ENCODE measurements around the gene SSX7. TPM values are rescaled to one million over a fixed set of nuclear protein-coding genes. Genes with fewer than 3 reads are reported as not detected.
"Not testable (repeated sequence)": the region's sequence is repeated elsewhere in the genome, so short reads cannot be mapped to it uniquely, and the experiment has no call there.

Gene SSX7
- total and polyA plus RNA-seq, 2 of the 4 experiments (the other 2 are of a cell fraction): not detected

GRCh38 chrX:52628483-52628882 lies 26.2 kb downstream of the SSX7 start:
- H3K27ac ChIP-seq (ENCODE audit: insufficient read depth, low read length); POLR2A ChIA-PET (ENCODE audit: unreplicated experiment); DNase-seq; H3K27me3 ChIP-seq (ENCODE audit: control insufficient read depth, insufficient read depth, low read length); H3K9me3 ChIP-seq (ENCODE audit: control insufficient read depth, insufficient read depth, low read length); H3K4me3 ChIP-seq (ENCODE audit: insufficient read depth, low read depth, low read length); H3K79me1 ChIP-seq (ENCODE audit: low read depth in 1 of 2, low read length in 2 of 2); intact Hi-C loops (cut with micrococcal nuclease); H2AK9ac ChIP-seq (replicated peaks; ENCODE audit: low read depth, low read length, poor library complexity); H2AFZ ChIP-seq (replicated peaks; ENCODE audit: low read length, poor library complexity); H3K4ac ChIP-seq (ENCODE audit: low read depth, low read length); H3K23ac ChIP-seq (ENCODE audit: low read depth, low read length); H3K9ac ChIP-seq (ENCODE audit: low read depth, low read length); H2AK5ac ChIP-seq (ENCODE audit: low read depth, low read length); ATAC-seq (ENCODE audit: low read depth); H3K4me1 ChIP-seq (ENCODE audit: control insufficient read depth, insufficient read depth, low read length); H3K18ac ChIP-seq (ENCODE audit: low read depth, low read length); H3K4me2 ChIP-seq (ENCODE audit: low read depth, low read length); H3K36me3 ChIP-seq (ENCODE audit: control insufficient read depth, insufficient read depth, low read length); in situ Hi-C loops (cut with MboI; ENCODE audit: low sequenced_read_pairs); H3K56ac ChIP-seq (ENCODE audit: extremely low read depth, insufficient read depth, low read length); H4K20me1 ChIP-seq (ENCODE audit: insufficient read depth, low read length); BruUV-seq (replicated peaks); H3K14ac ChIP-seq (replicated peaks; ENCODE audit: low read depth, low read length); H2BK15ac ChIP-seq (ENCODE audit: low read depth, low read length); H4K8ac ChIP-seq (ENCODE audit: low read depth in 2 of 2, low read length in 2 of 2); H4K5ac ChIP-seq (ENCODE audit: low read depth, low read length); H3K9me1 ChIP-seq (ENCODE audit: insufficient read depth, low read length); dilution Hi-C loops (cut with HindIII; ENCODE audit: low sequenced_read_pairs, unreplicated experiment); H4K91ac ChIP-seq (ENCODE audit: insufficient read depth, low read depth, low read length); H2BK120ac ChIP-seq (ENCODE audit: low read depth, low read length); H2BK20ac ChIP-seq (ENCODE audit: low read depth, low read length); H2BK5ac ChIP-seq (ENCODE audit: low read depth, low read length, poor library complexity, severe bottlenecking); CTCF ChIA-PET: not testable (repeated sequence)
- WGBS, 2 experiments (ENCODE audit: extremely low coverage in 2 of 2, insufficient read length in 1 of 2): no CpG with 5 or more reads among the region's 3 CpGs

- H3K23ac ChIP-seq (ENCODE audit: low read depth, low read length); BruUV-seq (replicated peaks); H3K4me3 ChIP-seq (ENCODE audit: insufficient read depth, low read depth, low read length); H4K5ac ChIP-seq (ENCODE audit: low read depth, low read length); DNase-seq; H3K4ac ChIP-seq (ENCODE audit: low read depth, low read length); H2BK120ac ChIP-seq (ENCODE audit: low read depth, low read length); H2BK15ac ChIP-seq (ENCODE audit: low read depth, low read length); H3K9me3 ChIP-seq (ENCODE audit: control insufficient read depth, insufficient read depth, low read length); H4K8ac ChIP-seq (ENCODE audit: low read depth in 2 of 2, low read length in 2 of 2); H2AFZ ChIP-seq (replicated peaks; ENCODE audit: low read length, poor library complexity); CTCF ChIA-PET; H2AK9ac ChIP-seq (replicated peaks; ENCODE audit: low read depth, low read length, poor library complexity); H3K9me1 ChIP-seq (ENCODE audit: insufficient read depth, low read length); H3K56ac ChIP-seq (ENCODE audit: extremely low read depth, insufficient read depth, low read length); H3K79me1 ChIP-seq (ENCODE audit: low read depth in 1 of 2, low read length in 2 of 2); intact Hi-C loops (cut with micrococcal nuclease); H2AK5ac ChIP-seq (ENCODE audit: low read depth, low read length); H4K20me1 ChIP-seq (ENCODE audit: insufficient read depth, low read length); H3K27ac ChIP-seq (ENCODE audit: insufficient read depth, low read length); H3K14ac ChIP-seq (replicated peaks; ENCODE audit: low read depth, low read length); H3K18ac ChIP-seq (ENCODE audit: low read depth, low read length); H4K91ac ChIP-seq (ENCODE audit: insufficient read depth, low read depth, low read length); H2BK5ac ChIP-seq (ENCODE audit: low read depth, low read length, poor library complexity, severe bottlenecking); POLR2A ChIA-PET (ENCODE audit: unreplicated experiment); H3K27me3 ChIP-seq (ENCODE audit: control insufficient read depth, insufficient read depth, low read length); H3K9ac ChIP-seq (ENCODE audit: low read depth, low read length); H2BK20ac ChIP-seq (ENCODE audit: low read depth, low read length); dilution Hi-C loops (cut with HindIII; ENCODE audit: low sequenced_read_pairs, unreplicated experiment); H3K36me3 ChIP-seq (ENCODE audit: control insufficient read depth, insufficient read depth, low read length); in situ Hi-C loops (cut with MboI; ENCODE audit: low sequenced_read_pairs); H3K4me1 ChIP-seq (ENCODE audit: control insufficient read depth, insufficient read depth, low read length); ATAC-seq (ENCODE audit: low read depth); H3K4me2 ChIP-seq (ENCODE audit: low read depth, low read length): not testable (repeated sequence)
- no CpG with 5 or more reads among the region's 8 CpGs for WGBS, 2 experiments (ENCODE audit: extremely low coverage in 2 of 2, insufficient read length in 1 of 2)
Observed at GRCh38 chrX:52620661-52621060, 34.0 kb downstream of the SSX7 start.

All from IMR-90 (cell line).